H9 (cell line): ENCODE measurements around the gene FXYD6. TPM values are rescaled to one million over a fixed set of nuclear protein-coding genes. Genes with fewer than 3 reads are reported as not detected.

Source experiments
- DNase-seq: peaks from one replicate; pipeline ENCODE4 v3.0.0-alpha.2; 2017
- H2AFZ ChIP-seq: one replicate; pipeline ENCODE4 v1.6.1; 2013; ENCODE audit warnings: mild to moderate bottlenecking, low read length, control low read depth, moderate library complexity
- H2AK5ac ChIP-seq: 2 replicates; pipeline ENCODE4 v1.6.1; 2013; ENCODE audit warnings: low read length, control low read depth, mixed read lengths; ENCODE audit not compliant: insufficient read length
- H2BK120ac ChIP-seq: one replicate; pipeline ENCODE4 v1.6.1; 2013; ENCODE audit warnings: low read depth, mild to moderate bottlenecking, low read length, control low read depth, inconsistent platforms; ENCODE audit not compliant: poor library complexity, severe bottlenecking
- H2BK12ac ChIP-seq: 2 replicates; pipeline ENCODE4 v1.6.1; 2013; ENCODE audit warnings: low read length, control low read depth, mixed read lengths, low read depth; ENCODE audit not compliant: insufficient read length
- H2BK15ac ChIP-seq: 2 replicates; pipeline ENCODE4 v1.6.1; 2013; ENCODE audit warnings: low read depth, low read length, control low read depth
- H2BK20ac ChIP-seq: one replicate; pipeline ENCODE4 v1.6.1; 2013; ENCODE audit warnings: low read depth, mild to moderate bottlenecking, low read length, control low read depth, inconsistent platforms; ENCODE audit not compliant: poor library complexity, severe bottlenecking
- H2BK5ac ChIP-seq: 2 replicates; pipeline ENCODE4 v1.6.1; 2013; ENCODE audit warnings: low read length, control low read depth, mixed read lengths; ENCODE audit not compliant: insufficient read length
- H3K14ac ChIP-seq: 2 replicates; pipeline ENCODE4 v1.6.1; 2013; ENCODE audit warnings: low read length, control low read depth; ENCODE audit not compliant: insufficient read depth
- H3K18ac ChIP-seq: 2 replicates; pipeline ENCODE4 v1.6.1; 2013; ENCODE audit warnings: low read depth, mild to moderate bottlenecking, mixed read lengths, low read length, control low read depth; ENCODE audit not compliant: insufficient read length
- H3K23ac ChIP-seq: 2 replicates; pipeline ENCODE4 v1.6.1; 2013; ENCODE audit warnings: low read length, control low read depth, mixed read lengths, low read depth; ENCODE audit not compliant: insufficient read length
- H3K23me2 ChIP-seq: 2 replicates; pipeline ENCODE4 v1.6.1; 2013; ENCODE audit warnings: low read depth, mild to moderate bottlenecking, mixed read lengths, low read length, control low read depth; ENCODE audit not compliant: insufficient read length, poor library complexity, severe bottlenecking
- H3K27ac ChIP-seq: 2 replicates; pipeline ENCODE4 v1.5.1; 2013; ENCODE audit warnings: low read length, control low read depth, mixed read lengths, low read depth; ENCODE audit not compliant: insufficient read length
- H3K27me3 ChIP-seq: 2 replicates; pipeline ENCODE4 v1.6.1; 2013; ENCODE audit warnings: low read length, control low read depth, inconsistent platforms; ENCODE audit not compliant: insufficient read depth
- H3K4ac ChIP-seq: 2 replicates; pipeline ENCODE4 v1.6.1; 2013; ENCODE audit warnings: low read depth, mild to moderate bottlenecking, control low read depth, inconsistent platforms, low read length, moderate library complexity
- H3K4me1 ChIP-seq: 2 replicates; pipeline ENCODE4 v1.6.1; 2013; ENCODE audit warnings: low read length, control low read depth, inconsistent platforms; ENCODE audit not compliant: insufficient read depth
- H3K4me2 ChIP-seq: 2 replicates; pipeline ENCODE4 v1.6.1; 2013; ENCODE audit warnings: low read length, control low read depth, mixed read lengths; ENCODE audit not compliant: insufficient read length, insufficient read depth
- H3K56ac ChIP-seq: 2 replicates; pipeline ENCODE4 v1.6.1; 2013; ENCODE audit warnings: low read depth, mild to moderate bottlenecking, mixed read lengths, low read length, control low read depth; ENCODE audit not compliant: insufficient read length
- H3K79me1 ChIP-seq: 2 replicates; pipeline ENCODE4 v1.6.1; 2013; ENCODE audit warnings: low read depth, mild to moderate bottlenecking, moderate library complexity, low read length, control low read depth, inconsistent platforms; ENCODE audit not compliant: insufficient read depth, poor library complexity, severe bottlenecking
- H3K79me2 ChIP-seq: 2 replicates; pipeline ENCODE4 v1.6.1; 2013; ENCODE audit warnings: low read length, control low read depth, inconsistent platforms; ENCODE audit not compliant: insufficient read depth
- H3K9ac ChIP-seq: 2 replicates; pipeline ENCODE4 v1.6.1; 2013; ENCODE audit warnings: low read length, control low read depth, mixed read lengths; ENCODE audit not compliant: insufficient read length; ENCODE audit errors: extremely low read depth
- H3K9me3 ChIP-seq: one replicate; pipeline ENCODE4 v1.6.1; 2013; ENCODE audit warnings: low read depth, low read length, inconsistent platforms; ENCODE audit not compliant: control insufficient read depth
- H3T11ph ChIP-seq: one replicate; pipeline ENCODE4 v1.6.1; 2013; ENCODE audit warnings: mild to moderate bottlenecking, low read length, control low read depth, inconsistent platforms
- H4K20me1 ChIP-seq: one replicate; pipeline ENCODE4 v1.6.1; 2013; ENCODE audit not compliant: control insufficient read depth, insufficient read length, insufficient read depth
- H4K5ac ChIP-seq: 2 replicates; pipeline ENCODE4 v1.6.1; 2013; ENCODE audit warnings: low read depth, mild to moderate bottlenecking, mixed read lengths, low read length, control low read depth; ENCODE audit not compliant: insufficient read length
- H4K8ac ChIP-seq: replicated peaks from 2 replicates; pipeline ENCODE4 v1.6.1; 2013; ENCODE audit warnings: low read length, control low read depth, mixed read lengths, low read depth; ENCODE audit not compliant: insufficient read length
- H4K91ac ChIP-seq: 2 replicates; pipeline ENCODE4 v1.6.1; 2013; ENCODE audit warnings: low read depth, mild to moderate bottlenecking, moderate library complexity, mixed read lengths, low read length, control low read depth; ENCODE audit not compliant: insufficient read length
- H3K27ac Mint-ChIP-seq, 3 experiments: 2 replicates in 2 of 3; 3 replicates in 1 of 3; pipeline ENCODE4 v1.8.0; 2020 to 2021; ENCODE audit warnings: mixed read lengths in 3 of 3, mild to moderate bottlenecking in 1 of 3, moderate library complexity in 1 of 3
- H3K27me3 Mint-ChIP-seq: 2 replicates; pipeline ENCODE4 v1.8.0; 2021; ENCODE audit warnings: low read depth, mild to moderate bottlenecking, moderate library complexity, mixed read lengths
- H3K36me3 Mint-ChIP-seq, 3 experiments: 2 replicates in 2 of 3; 3 replicates in 1 of 3; pipeline ENCODE4 v1.8.0; 2020 to 2021; ENCODE audit warnings: low read depth in 3 of 3, mixed read lengths in 3 of 3; ENCODE audit not compliant: insufficient read depth in 1 of 3
- H3K4me1 Mint-ChIP-seq, 2 experiments: 2 replicates each; pipeline ENCODE4 v1.8.0; 2020; ENCODE audit warnings: mixed read lengths in 2 of 2
- H3K4me3 Mint-ChIP-seq, 2 experiments: 2 replicates in 1 of 2; 3 replicates in 1 of 2; pipeline ENCODE4 v1.8.0; 2020 to 2021; ENCODE audit warnings: mild to moderate bottlenecking in 2 of 2, mixed read lengths in 2 of 2, moderate library complexity in 1 of 2
- H3K9me3 Mint-ChIP-seq, 2 experiments: 2 replicates in 1 of 2; 3 replicates in 1 of 2; pipeline ENCODE4 v1.8.0; 2020; ENCODE audit warnings: mild to moderate bottlenecking in 2 of 2, mixed read lengths in 2 of 2, moderate library complexity in 1 of 2
- CTCF ChIP-seq: fragments of 200-600 bp; sonication (generic); conservative IDR thresholded peaks from 3 replicates; pipeline ENCODE4 v1.8.0; 2021; ENCODE audit warnings: antibody characterized with exemption, mild to moderate bottlenecking
- WGBS: extraction: QIAGEN DNeasy Blood & Tissue Kit; methylation state at CpG from one replicate; pipeline ENCODE4 v1.1.7; 2013; ENCODE audit warnings: missing lambda C conversion rate, low lambda C conversion rate, mixed read lengths; ENCODE audit not compliant: insufficient read length; ENCODE audit errors: extremely low coverage; 5-methylcytosine and 5-hydroxymethylcytosine counted together
- total RNA-seq: library from RNA; stranded (reverse); gene quantifications from 2 replicates; pipeline ENCODE4 v1.2.1, GENCODE V29; 2021

Gene FXYD6
- total RNA-seq, 1 experiment from 2014 or later, result 18.3 TPM

DNA sequence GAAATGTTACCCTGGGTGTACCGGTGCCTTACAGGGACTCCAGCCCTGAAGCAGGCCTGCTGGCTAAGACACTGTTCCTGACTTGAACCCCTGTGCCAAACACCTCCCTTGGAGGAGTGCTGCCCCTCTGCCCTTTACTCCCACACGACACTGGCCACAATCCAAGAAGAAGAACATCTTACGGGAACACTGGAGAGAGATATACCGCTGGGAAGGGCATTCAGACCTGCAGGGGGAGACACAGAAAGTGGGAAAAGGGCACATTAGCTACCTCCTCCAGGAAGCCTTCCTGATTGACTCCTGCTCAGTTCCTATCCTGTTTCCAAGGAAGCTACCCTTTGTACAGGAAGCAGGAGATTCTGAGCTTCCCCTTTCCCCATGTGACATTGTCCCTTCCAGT, 34.1 kb upstream of the FXYD6 start:
- no peaks in the 10 kb centered on the region for H3K9me3 Mint-ChIP-seq
- H2BK120ac ChIP-seq, result no peak overlapping the region
- no peak overlapping the region for H4K91ac ChIP-seq
- no peaks in the 10 kb centered on the region for H3K9me3 ChIP-seq
- no peak overlapping the region for H3K27ac ChIP-seq
- H4K8ac ChIP-seq, result no peak overlapping the region
- no peaks in the 10 kb centered on the region for H3K79me2 ChIP-seq
- peaks cover 13% of the 10 kb centered on the region for H3K27me3 Mint-ChIP-seq
- no peaks in the 10 kb centered on the region for H3K27me3 ChIP-seq
- H3K23me2 ChIP-seq, result no peaks in the 10 kb centered on the region
- no peak overlapping the region for H3K56ac ChIP-seq
- H3K27ac Mint-ChIP-seq, result no peak overlapping the region
- no peak overlapping the region for H3K4ac ChIP-seq
- no peaks in the 10 kb centered on the region for H4K20me1 ChIP-seq
- no peak overlapping the region for H2BK5ac ChIP-seq
- H3K4me1 ChIP-seq, result no peaks in the 10 kb centered on the region
- H4K5ac ChIP-seq, result no peak overlapping the region
- no peak overlapping the region for H3K4me3 Mint-ChIP-seq
- no peak overlapping the region for H2AFZ ChIP-seq
- peaks cover 9 to 23% of the 10 kb centered on the region in 2 experiments for H3K4me1 Mint-ChIP-seq
- TF ChIP-seq CTCF, result peak; percentile 46; the same call in 2 of the 3 replicates
- H3K14ac ChIP-seq, result no peak overlapping the region
- H2BK20ac ChIP-seq, result no peak overlapping the region
- H2BK12ac ChIP-seq, result no peak overlapping the region
- WGBS, result no CpG with 5 or more reads among the region's 4 CpGs
- H3K4me2 ChIP-seq, result no peak overlapping the region
- H2BK15ac ChIP-seq, result no peak overlapping the region
- no peak overlapping the region for H3K23ac ChIP-seq
- no peaks in the 10 kb centered on the region for H3K79me1 ChIP-seq
- no peak overlapping the region for H2AK5ac ChIP-seq
- no peak overlapping the region for H3T11ph ChIP-seq
- no peak overlapping the region for H3K18ac ChIP-seq
- no peak for DNase-seq
- no peak overlapping the region for H3K9ac ChIP-seq
- H3K36me3 Mint-ChIP-seq, result no peaks in the 10 kb centered on the region; a peak in 1 of 7 replicates
